ENCODE results near the gene ARHGAP32. TPM values are rescaled to one million over a fixed set of nuclear protein-coding genes. Genes with fewer than 3 reads are reported as not detected.

Gene ARHGAP32
- total and polyA plus RNA-seq, 2 experiments from 2014 or later, result 9.9 to 17.3 TPM

DNA sequence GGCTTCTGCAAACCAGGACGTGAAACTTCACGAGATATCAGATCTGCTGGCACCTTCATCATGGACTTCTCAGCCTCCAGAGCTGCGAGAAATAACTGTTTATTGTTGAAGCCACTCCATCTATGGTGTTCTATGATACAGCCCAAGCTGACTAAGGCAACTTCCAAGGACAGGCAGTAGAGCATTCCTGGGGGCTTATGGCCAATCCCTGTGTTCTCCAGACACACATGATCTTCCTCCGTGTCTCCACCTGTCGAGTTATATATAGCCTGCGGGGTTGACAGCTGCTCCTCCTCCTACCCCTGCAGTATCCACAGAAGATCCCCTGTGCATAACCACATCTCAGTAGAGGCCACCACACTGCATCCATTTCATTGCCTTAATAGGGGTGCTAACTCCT is 260.5 kb downstream of the ARHGAP32 start:
- Histone ChIP-seq H3K27ac (no peak overlapping the region), H3K4me3 (no peak overlapping the region), H3K4me1 (ENCODE audit: insufficient read depth) (no peaks in the 10 kb centered on the region), H3K9me3 (ENCODE audit: low read depth) (no peaks in the 10 kb centered on the region), H3K79me2 (no peaks in the 10 kb centered on the region), H2AFZ (no peak overlapping the region), H3K9me2 (replicated peaks; ENCODE audit: insufficient read depth) (no peaks in the 10 kb centered on the region), H3K4me2 (no peak overlapping the region), H3K27me3 (no peaks in the 10 kb centered on the region), H4K20me1 (ENCODE audit: insufficient read depth, poor library complexity, severe bottlenecking) (no peaks in the 10 kb centered on the region), H3K36me3 (replicated peaks; ENCODE audit: insufficient read depth, low read depth) (no peaks in the 10 kb centered on the region)
- DNase-seq (ENCODE audit: low spot score), result no peak
- TF ChIP-seq EZH2 (IDR thresholded peaks at IDR 0.05; ENCODE audit: borderline replicate concordance) (no peak), EZH2phosphoT487 (IDR thresholded peaks at IDR 0.05; ENCODE audit: low read depth, severe bottlenecking, unreplicated experiment) (no peak)
- TF ChIP-seq, protein P1, sequence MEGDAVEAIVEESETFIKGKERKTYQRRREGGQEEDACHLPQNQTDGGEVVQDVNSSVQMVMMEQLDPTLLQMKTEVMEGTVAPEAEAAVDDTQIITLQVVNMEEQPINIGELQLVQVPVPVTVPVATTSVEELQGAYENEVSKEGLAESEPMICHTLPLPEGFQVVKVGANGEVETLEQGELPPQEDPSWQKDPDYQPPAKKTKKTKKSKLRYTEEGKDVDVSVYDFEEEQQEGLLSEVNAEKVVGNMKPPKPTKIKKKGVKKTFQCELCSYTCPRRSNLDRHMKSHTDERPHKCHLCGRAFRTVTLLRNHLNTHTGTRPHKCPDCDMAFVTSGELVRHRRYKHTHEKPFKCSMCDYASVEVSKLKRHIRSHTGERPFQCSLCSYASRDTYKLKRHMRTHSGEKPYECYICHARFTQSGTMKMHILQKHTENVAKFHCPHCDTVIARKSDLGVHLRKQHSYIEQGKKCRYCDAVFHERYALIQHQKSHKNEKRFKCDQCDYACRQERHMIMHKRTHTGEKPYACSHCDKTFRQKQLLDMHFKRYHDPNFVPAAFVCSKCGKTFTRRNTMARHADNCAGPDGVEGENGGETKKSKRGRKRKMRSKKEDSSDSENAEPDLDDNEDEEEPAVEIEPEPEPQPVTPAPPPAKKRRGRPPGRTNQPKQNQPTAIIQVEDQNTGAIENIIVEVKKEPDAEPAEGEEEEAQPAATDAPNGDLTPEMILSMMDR (IDR thresholded peaks at IDR 0.05; ENCODE audit: poor library complexity), result no peak
- WGBS (ENCODE audit: low lambda C conversion rate, missing lambda C conversion rate), result 75% methylated on average over 6 of the region's 6 CpGs

DNA sequence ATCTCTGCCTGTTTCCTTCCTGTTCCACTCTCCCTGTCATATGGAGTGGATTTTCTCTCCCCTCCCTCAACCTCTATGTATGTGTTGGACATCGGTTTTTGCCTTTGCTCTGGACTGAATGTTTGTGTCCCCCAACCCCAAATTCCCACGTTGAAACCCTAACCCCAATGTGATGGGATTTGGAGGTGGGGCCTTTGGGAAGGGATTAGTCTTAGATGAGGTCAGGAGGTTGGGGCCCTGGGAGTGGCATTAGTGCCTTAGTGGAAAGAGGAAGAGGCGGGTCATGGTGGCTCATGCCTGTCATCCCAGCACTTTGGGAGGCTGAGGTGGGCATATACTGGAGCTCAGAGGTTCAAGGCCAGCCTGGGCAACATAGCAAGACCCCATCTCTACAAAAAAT is 261.1 kb downstream of the ARHGAP32 start:
- no peaks in the 10 kb centered on the region for H4K20me1 ChIP-seq (ENCODE audit: insufficient read depth, poor library complexity, severe bottlenecking)
- no peak overlapping the region for H3K4me3 ChIP-seq
- no peaks in the 10 kb centered on the region for H3K9me2 ChIP-seq (replicated peaks; ENCODE audit: insufficient read depth)
- no peaks in the 10 kb centered on the region for H3K79me2 ChIP-seq
- H3K4me1 ChIP-seq (ENCODE audit: insufficient read depth), result no peaks in the 10 kb centered on the region
- no peak overlapping the region for H2AFZ ChIP-seq
- H3K27ac ChIP-seq, result no peak overlapping the region
- H3K27me3 ChIP-seq, result no peaks in the 10 kb centered on the region
- DNase-seq (ENCODE audit: low spot score), result no peak
- H3K36me3 ChIP-seq (replicated peaks; ENCODE audit: insufficient read depth, low read depth), result no peaks in the 10 kb centered on the region
- no peaks in the 10 kb centered on the region for H3K9me3 ChIP-seq (ENCODE audit: low read depth)
- TF ChIP-seq, protein P1 (IDR thresholded peaks at IDR 0.05; ENCODE audit: poor library complexity), result no peak
- TF ChIP-seq EZH2phosphoT487 (IDR thresholded peaks at IDR 0.05; ENCODE audit: low read depth, severe bottlenecking, unreplicated experiment) (no peak), EZH2 (IDR thresholded peaks at IDR 0.05; ENCODE audit: borderline replicate concordance) (no peak)
- WGBS (ENCODE audit: low lambda C conversion rate, missing lambda C conversion rate), result 84% methylated on average over 3 of the region's 3 CpGs
- no peak overlapping the region for H3K4me2 ChIP-seq

DNA sequence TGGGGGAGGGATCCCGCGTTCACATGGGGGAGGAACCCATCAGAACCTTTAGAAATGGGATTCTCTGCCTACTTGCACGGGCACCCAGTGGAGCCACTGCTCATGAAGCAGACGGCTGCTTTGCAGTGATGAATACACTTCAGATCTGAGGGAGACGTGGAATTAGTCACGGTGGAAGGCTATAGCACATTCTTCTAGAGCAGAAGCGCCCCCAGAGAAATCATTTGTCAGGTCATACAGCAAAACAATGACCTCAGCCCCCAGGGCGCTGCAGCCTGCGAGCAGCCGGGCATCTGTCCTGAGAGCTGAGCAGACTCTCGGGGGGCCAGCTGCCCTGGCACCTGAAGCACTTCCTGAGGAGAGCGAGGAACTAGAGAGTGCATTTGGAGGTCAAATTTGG is 262.1 kb downstream of the ARHGAP32 start:
- H3K9me3 ChIP-seq (ENCODE audit: low read depth), result no peaks in the 10 kb centered on the region
- H3K27ac ChIP-seq, result no peak overlapping the region
- 49% methylated on average over 12 of the region's 12 CpGs for WGBS (ENCODE audit: low lambda C conversion rate, missing lambda C conversion rate)
- no peak overlapping the region for H2AFZ ChIP-seq
- H4K20me1 ChIP-seq (ENCODE audit: insufficient read depth, poor library complexity, severe bottlenecking), result no peaks in the 10 kb centered on the region
- no peaks in the 10 kb centered on the region for H3K4me1 ChIP-seq (ENCODE audit: insufficient read depth)
- H3K27me3 ChIP-seq, result no peaks in the 10 kb centered on the region
- H3K4me2 ChIP-seq, result no peak overlapping the region
- H3K79me2 ChIP-seq, result no peaks in the 10 kb centered on the region
- no peak overlapping the region for H3K4me3 ChIP-seq
- no peaks in the 10 kb centered on the region for H3K9me2 ChIP-seq (replicated peaks; ENCODE audit: insufficient read depth)
- TF ChIP-seq EZH2phosphoT487 (IDR thresholded peaks at IDR 0.05; ENCODE audit: low read depth, severe bottlenecking, unreplicated experiment) (no peak), EZH2 (IDR thresholded peaks at IDR 0.05; ENCODE audit: borderline replicate concordance) (no peak)
- TF ChIP-seq, protein P1 (IDR thresholded peaks at IDR 0.05; ENCODE audit: poor library complexity), result no peak
- DNase-seq (ENCODE audit: low spot score), result no peak
- H3K36me3 ChIP-seq (replicated peaks; ENCODE audit: insufficient read depth, low read depth), result no peaks in the 10 kb centered on the region

DNA sequence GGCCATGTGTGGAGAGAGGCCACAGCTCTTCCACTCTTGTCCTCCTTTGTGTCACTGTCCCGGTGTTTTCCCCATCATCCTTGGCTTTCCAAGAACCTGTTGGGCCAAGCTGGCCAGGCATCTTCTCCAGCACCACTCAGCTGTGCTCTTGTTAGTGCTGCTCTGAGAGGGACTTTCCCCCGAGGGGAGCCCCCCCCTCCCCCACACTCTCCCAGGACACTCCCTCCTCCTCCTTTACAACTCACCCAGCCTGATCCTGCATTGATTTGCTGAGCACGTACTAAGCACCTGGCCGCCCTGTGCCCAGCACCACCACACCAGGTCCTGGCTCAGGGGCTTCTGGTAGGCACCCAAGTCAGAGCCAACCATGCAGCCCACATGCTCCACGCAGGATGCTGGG is 262.7 kb downstream of the ARHGAP32 start:
- Histone ChIP-seq H3K27ac (no peak overlapping the region), H3K4me2 (no peak overlapping the region), H4K20me1 (ENCODE audit: insufficient read depth, poor library complexity, severe bottlenecking) (no peaks in the 10 kb centered on the region), H3K79me2 (no peaks in the 10 kb centered on the region), H3K27me3 (no peaks in the 10 kb centered on the region), H3K9me2 (replicated peaks; ENCODE audit: insufficient read depth) (no peaks in the 10 kb centered on the region), H3K36me3 (replicated peaks; ENCODE audit: insufficient read depth, low read depth) (no peaks in the 10 kb centered on the region), H3K9me3 (ENCODE audit: low read depth) (no peaks in the 10 kb centered on the region), H2AFZ (no peak overlapping the region), H3K4me3 (no peak overlapping the region), H3K4me1 (ENCODE audit: insufficient read depth) (no peaks in the 10 kb centered on the region)
- TF ChIP-seq EZH2 (IDR thresholded peaks at IDR 0.05; ENCODE audit: borderline replicate concordance), result no peak
- TF ChIP-seq EZH2phosphoT487 (IDR thresholded peaks at IDR 0.05; ENCODE audit: low read depth, severe bottlenecking, unreplicated experiment), result no peak
- TF ChIP-seq, protein P1 (IDR thresholded peaks at IDR 0.05; ENCODE audit: poor library complexity), result no peak
- WGBS (ENCODE audit: low lambda C conversion rate, missing lambda C conversion rate), result 61% methylated on average over 5 of the region's 5 CpGs
- no peak for DNase-seq (ENCODE audit: low spot score)

All from hepatocyte (in vitro differentiated cells).